GM10266 (cell line): ENCODE data around the gene RASGRP2.

Experiments used
- DNase-seq: peaks from one replicate; pipeline ENCODE4 v3.0.0; 2012; ENCODE audit errors: extremely low spot score
- CTCF ChIP-seq: IDR thresholded peaks from 2 replicates; pipeline ENCODE4 v1.5.1; 2012; ENCODE audit warnings: mild to moderate bottlenecking, low read depth; ENCODE audit not compliant: control insufficient read depth, insufficient read depth; ENCODE audit errors: missing control alignments

Gene RASGRP2

DNA sequence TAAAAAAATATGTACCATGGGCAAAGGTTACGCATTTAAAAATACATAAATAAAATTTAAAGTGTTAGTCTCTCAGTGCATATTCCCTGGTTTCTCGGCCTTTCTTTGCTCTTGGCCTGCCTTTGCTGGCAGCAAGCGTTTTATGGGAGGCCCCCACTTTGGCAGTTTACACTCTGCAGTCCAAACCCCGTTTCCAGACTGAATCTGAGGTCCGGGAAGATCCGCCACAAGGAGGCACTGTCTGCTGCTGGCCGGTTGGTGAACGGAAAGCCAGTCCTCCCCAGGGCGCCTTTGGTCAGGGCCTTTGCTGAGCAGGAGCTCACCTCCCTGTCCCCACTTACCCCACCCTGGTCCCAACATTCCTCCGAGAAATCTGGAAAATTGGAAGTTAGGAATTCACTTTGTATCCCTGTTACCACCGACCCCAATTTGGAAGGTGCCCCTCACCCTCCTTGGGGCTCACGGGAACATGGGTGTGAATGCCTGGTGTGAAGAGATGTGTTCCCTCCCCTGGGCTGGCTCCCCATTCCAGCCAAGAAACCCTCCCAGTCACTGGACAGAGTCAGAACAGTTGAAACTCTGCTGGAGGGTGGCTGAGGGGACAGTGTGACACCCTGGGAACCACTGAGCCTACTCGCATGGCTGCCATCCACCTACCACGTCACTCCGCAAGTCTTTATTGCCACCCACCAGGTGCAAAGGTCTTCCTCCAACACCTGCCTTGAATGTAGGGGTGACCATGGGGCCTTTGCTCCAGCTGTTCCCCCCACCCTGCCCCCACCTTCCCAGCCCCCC, 43.8 kb upstream of the RASGRP2 start:
- TF ChIP-seq CTCF, result peak; percentile 69
- peak; percentile 80 for DNase-seq

GRCh38 chr11:64786308-64786707, 42.4 kb upstream of the RASGRP2 start:
- no peak for DNase-seq
- no peak for TF ChIP-seq CTCF

GRCh38 chr11:64784813-64785581, 41.1 kb upstream of the RASGRP2 start:
- no peak for TF ChIP-seq CTCF
- no peak for DNase-seq

DNA sequence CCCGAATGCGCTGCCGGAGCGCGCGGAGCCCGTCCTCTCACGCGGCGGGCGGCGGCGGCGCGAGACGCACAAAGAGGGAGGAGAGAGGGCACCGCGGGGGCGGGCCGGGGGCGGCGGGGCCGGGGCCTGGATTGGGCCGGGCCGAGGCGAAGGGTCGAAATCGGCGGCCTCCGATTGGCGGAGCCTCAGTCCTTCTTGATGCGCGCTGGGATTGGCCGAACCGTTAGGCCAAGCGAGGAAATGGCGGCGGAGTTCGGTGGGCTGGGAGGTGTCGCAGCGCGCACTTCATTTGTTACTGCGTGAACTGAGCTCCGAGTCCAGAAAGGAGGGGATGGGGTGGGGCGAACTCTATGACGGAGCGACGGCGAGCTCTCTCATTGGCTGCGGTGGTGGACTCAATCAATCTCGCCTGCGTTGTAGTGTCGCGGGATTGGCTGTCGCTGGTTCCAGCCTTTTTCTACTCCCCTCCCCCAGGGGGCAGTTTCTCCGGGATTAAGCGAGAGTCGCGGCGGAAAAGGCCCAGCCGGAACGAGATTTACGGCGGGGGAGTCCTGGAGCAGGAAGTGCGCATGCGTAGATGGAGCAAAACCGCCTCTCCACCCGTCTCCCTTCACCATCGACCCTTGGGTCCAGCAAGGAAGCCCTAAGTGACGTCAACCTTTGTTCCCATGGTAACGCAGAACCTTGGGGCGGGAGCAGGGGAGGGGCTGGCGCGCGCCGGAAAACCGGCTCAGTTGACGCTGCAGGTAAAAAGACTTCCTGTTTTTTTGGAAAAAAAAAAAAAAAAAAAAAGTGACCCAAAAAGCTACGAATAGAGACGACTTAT, 34.7 kb upstream of the RASGRP2 start, which contains the start of gene SF1:
TSS of gene SF1 (minus strand) at position 70 of the 826 bp plus-strand sequence. CDS start 150 bp downstream, outside the sequence.
- TF ChIP-seq CTCF, result no peak
- DNase-seq, result peak; percentile 98

- TF ChIP-seq CTCF, result no peak
- no peak for DNase-seq
Observed at GRCh38 chr11:64778223-64778472, 34.2 kb upstream of the RASGRP2 start.

DNA sequence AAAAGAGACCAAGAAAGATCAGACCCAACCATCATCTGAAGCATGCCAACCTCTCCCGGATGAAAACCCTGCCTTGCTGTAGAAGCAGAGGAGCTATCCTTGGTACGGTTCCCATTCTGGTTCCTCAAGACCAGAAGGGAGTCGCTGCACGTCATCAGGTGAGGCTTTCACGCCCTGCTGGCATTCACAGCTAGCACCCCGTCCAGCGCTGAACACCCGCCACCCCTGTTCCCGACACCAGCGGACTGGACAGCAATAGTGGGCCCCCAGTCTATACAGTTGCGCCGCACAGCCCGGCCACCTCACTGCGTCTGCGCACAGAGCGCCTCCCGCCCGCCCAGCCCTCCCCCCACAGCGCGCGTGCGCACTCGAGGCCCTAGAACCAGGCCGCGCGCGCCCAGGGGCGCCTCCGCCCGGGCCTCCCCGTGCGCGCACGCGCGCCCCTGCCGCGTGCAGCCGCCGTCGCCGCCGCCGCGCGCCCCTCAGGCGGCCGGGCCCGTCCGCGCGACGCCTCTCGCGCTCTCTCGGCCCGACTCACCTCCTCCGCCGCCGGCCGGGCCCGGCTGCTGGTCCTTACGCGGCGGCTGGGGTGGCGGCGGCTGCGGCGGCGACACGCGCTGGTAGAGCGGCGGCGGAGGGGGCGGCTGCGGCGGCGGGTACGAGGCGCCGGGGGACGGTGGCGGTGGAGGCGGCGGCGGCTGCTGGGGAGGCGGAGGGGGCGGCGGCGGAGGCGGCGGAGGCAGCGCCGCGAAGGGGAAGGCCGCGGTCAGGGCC, 33.7 kb upstream of the RASGRP2 start:
- TF ChIP-seq CTCF, result no peak
- peak; percentile 96 for DNase-seq
